A549 (cell line): ENCODE results near the gene SMU1. TPM values are rescaled to one million over a fixed set of nuclear protein-coding genes. Genes with fewer than 3 reads are reported as not detected.

ENCODE experiments used
- ATAC-seq, 2 experiments: fragments of 200-7000 bp in 1 of 2; fragments of >200 bp in 1 of 2; cut with Nextera tagmentation in 1 of 2; cut with Tn5 transposase in 1 of 2; 3 replicates each; pipeline versions ENCODE4 v1.8.0 to v1.9.1; 2018 to 2020; ENCODE audit warnings: mild to moderate bottlenecking in 1 of 2, moderate library complexity in 1 of 2
- CTCF ChIA-PET: fragments of 300-600 bp; sonication (Branson Sonifier 250); formaldehyde crosslinking; extraction: SDS; loops from one replicate; lab custom pipeline; 2021; ENCODE audit warnings: antibody characterized with exemption, inconsistent platforms; lab: Yijun Ruan, JAX
- POLR2A ChIA-PET: fragments of 350-600 bp; formaldehyde crosslinking; extraction: SDS; loops from one replicate; lab custom pipeline; 2021; ENCODE audit warnings: antibody characterized with exemption, inconsistent platforms; lab: Yijun Ruan, JAX
- DNase-seq, 2 experiments: peaks; one replicate each; pipeline versions ENCODE4 v3.0.0 to v3.0.0-alpha.2; 2011 to 2016; ENCODE audit warnings: low read depth in 1 of 2, low spot score in 1 of 2
- FAIRE-seq: peaks from 2 replicates; lab custom pipeline; 2011; peaks lifted over from hg19 to GRCh38; lab: Jason Lieb, UNC
- H3K27ac ChIP-seq, 2 experiments: fragments of >200 bp; sonication (Bioruptor Twin); formaldehyde crosslinking; 3 replicates each; pipeline ENCODE4 v1.5.1; 2016 to 2017
- H3K4me1 ChIP-seq: fragments of >200 bp; sonication (Bioruptor Twin); formaldehyde crosslinking; 3 replicates; pipeline ENCODE4 v1.6.1; 2016
- H3K4me2 ChIP-seq: fragments of >200 bp; sonication (Bioruptor Twin); formaldehyde crosslinking; 3 replicates; pipeline ENCODE4 v1.6.1; 2016
- H3K4me3 ChIP-seq: fragments of >200 bp; sonication (Bioruptor Twin); formaldehyde crosslinking; 3 replicates; pipeline ENCODE4 v1.5.1; 2016
- H3K9me3 ChIP-seq: fragments of >200 bp; sonication (Bioruptor Twin); formaldehyde crosslinking; 3 replicates; pipeline ENCODE4 v1.6.1; 2016
- CBX8 ChIP-seq: fragments of 200-600 bp; sonication (generic); IDR thresholded peaks from 2 replicates; pipeline ENCODE4 v1.6.1; 2016
- ESRRA ChIP-seq: fragments of 150-350 bp; IDR thresholded peaks from 2 replicates; pipeline ENCODE4 v1.6.1; 2014; ENCODE audit warnings: mild to moderate bottlenecking, low read length, borderline replicate concordance
- HOXB13 ChIP-seq: fragments of 250-450 bp; sonication (Bioruptor Pico); IDR thresholded peaks from 2 replicates; pipeline ENCODE4 v1.5.0; 2020; ENCODE audit warnings: low read depth, mild to moderate bottlenecking, moderate library complexity
- JUNB ChIP-seq: fragments of >200 bp; sonication (Bioruptor Twin); formaldehyde crosslinking; IDR thresholded peaks from 2 replicates; pipeline ENCODE4 v1.6.1; 2016
- KDM1A ChIP-seq: fragments of 200-600 bp; sonication (generic); IDR thresholded peaks from 2 replicates; pipeline ENCODE4 v1.6.1; 2016; ENCODE audit warnings: low read depth, mild to moderate bottlenecking
- MAFK ChIP-seq: fragments of 450-650 bp; IDR thresholded peaks from 2 replicates; pipeline ENCODE4 v1.6.1; 2014; ENCODE audit not compliant: partially characterized antibody
- MAZ ChIP-seq: fragments of 150-350 bp; IDR thresholded peaks from 2 replicates; pipeline ENCODE4 v1.6.1; 2014; ENCODE audit warnings: antibody characterized with exemption, low read depth, low read length, borderline replicate concordance
- NR3C1 ChIP-seq: fragments of >200 bp; sonication (Bioruptor Twin); formaldehyde crosslinking; IDR thresholded peaks from 3 replicates; pipeline ENCODE4 v1.6.1; 2017
- PHF8 ChIP-seq: fragments of 200-600 bp; sonication (generic); IDR thresholded peaks from 2 replicates; pipeline ENCODE4 v1.6.1; 2016; ENCODE audit warnings: low read depth, mild to moderate bottlenecking, antibody characterized with exemption, moderate library complexity, borderline replicate concordance
- RFX5 ChIP-seq: fragments of 450-650 bp; IDR thresholded peaks from 2 replicates; pipeline ENCODE4 v1.7.1; 2014; ENCODE audit warnings: antibody characterized with exemption, mild to moderate bottlenecking, moderate library complexity
- SMC3 ChIP-seq: fragments of >200 bp; sonication (Bioruptor Twin); formaldehyde crosslinking; IDR thresholded peaks from 3 replicates; pipeline ENCODE4 v1.6.1; 2018; ENCODE audit warnings: inconsistent platforms
- SREBF2 ChIP-seq: fragments of 450-650 bp; IDR thresholded peaks from 2 replicates; pipeline ENCODE4 v1.6.1; 2014; ENCODE audit warnings: mild to moderate bottlenecking, moderate library complexity
- TFCP2L1 ChIP-seq: fragments of 250-450 bp; sonication (Bioruptor Pico); IDR thresholded peaks from 2 replicates; pipeline ENCODE4 v1.5.0; 2021; ENCODE audit warnings: mild to moderate bottlenecking
- ZC3H11A ChIP-seq: fragments of 450-650 bp; IDR thresholded peaks from 2 replicates; pipeline ENCODE4 v1.6.1; 2014; ENCODE audit warnings: antibody characterized with exemption, mild to moderate bottlenecking
- ZFP36 ChIP-seq: fragments of 450-650 bp; IDR thresholded peaks from 2 replicates; pipeline ENCODE4 v1.6.1; 2014; ENCODE audit warnings: borderline replicate concordance; ENCODE audit not compliant: partially characterized antibody
- WGBS: methylation state at CpG from one replicate; pipeline ENCODE4 v1.1.6; 2017; ENCODE audit errors: missing lambda C conversion rate; 5-methylcytosine and 5-hydroxymethylcytosine counted together
- polyA plus RNA-seq, 4 experiments: library from polyadenylated mRNA; depleted of rRNA in 3 of 4; stranded (reverse); fragments of >200 nt; fragmentation: RNase III in 1 of 4; extraction: RNeasy Plus Mini Kit Qiagen cat#74134 plus additional on column Dnase treatment in 1 of 4; gene quantifications; 2 replicates in 3 of 4; 3 replicates in 1 of 4; pipeline ENCODE4 v1.2.3, GENCODE V29; 2011 to 2017
- TF ChIP-seq, protein P1 (sequence below): fragments of 150-350 bp; IDR thresholded peaks from 2 replicates; pipeline ENCODE4 v1.6.1; 2014; ENCODE audit warnings: low read depth, mild to moderate bottlenecking, low read length
- TF ChIP-seq, protein P2 (sequence below): IDR thresholded peaks from 2 replicates; pipeline ENCODE4 v1.6.1; 2012
- TF ChIP-seq, protein P3 (sequence below): fragments of >200 bp; sonication (Bioruptor Twin); formaldehyde crosslinking; IDR thresholded peaks from 3 replicates; pipeline ENCODE4 v1.6.1; 2016
- TF ChIP-seq, protein P4 (sequence below): fragments of 450-650 bp; IDR thresholded peaks from 2 replicates; pipeline ENCODE4 v1.6.1; 2014; ENCODE audit warnings: antibody characterized with exemption

The SMU1 gene
- polyA plus RNA-seq, 2 of the 4 experiments (the other 2 are of a cell fraction): 25.0 to 26.0 TPM

DNA sequence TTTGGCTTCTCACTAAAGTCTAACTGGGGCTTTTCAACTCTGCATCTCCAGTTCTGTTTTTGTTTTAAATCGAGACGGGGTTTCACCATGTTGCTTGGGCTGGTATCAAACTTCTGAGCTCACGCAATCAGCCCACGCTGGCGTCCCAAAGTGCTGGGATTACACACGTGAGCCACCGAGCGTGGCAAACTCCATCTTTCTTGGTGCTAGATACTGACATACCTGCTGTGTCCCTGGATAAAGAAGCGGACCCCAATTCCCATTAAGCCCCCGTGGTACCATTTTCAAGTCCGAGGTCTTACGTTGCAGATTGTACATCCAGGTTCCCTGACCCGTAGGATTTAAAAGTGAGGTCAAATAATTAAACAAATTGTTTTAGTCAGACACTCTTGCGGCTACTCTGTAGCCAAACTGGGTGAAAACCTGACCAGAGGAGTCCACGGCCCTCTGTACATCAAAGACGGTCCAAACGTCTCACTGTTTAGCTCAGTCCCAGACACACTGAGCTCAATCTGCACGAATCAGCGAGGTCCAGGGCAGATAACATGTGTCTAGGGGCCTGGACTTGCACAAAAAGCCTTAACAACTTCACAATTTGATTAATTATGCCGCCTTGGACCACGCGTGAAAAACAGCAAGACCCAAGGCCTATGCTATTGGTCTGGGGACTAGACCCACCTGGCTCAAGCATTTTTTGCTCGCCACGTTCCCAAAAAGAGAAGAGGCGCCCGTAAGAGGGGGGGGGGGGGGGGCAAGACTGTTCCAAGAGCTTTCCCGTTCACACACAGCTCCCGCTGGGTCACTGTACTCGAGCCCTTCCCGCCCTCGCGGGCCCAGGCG is 52.1 kb downstream of the SMU1 start:
- H3K27ac ChIP-seq: peak overlapping the region; percentile 99
- ChIA-PET POLR2A (interaction anchor here (0.6 to 2.8 kb wide), 48 partner anchors 8 to 645 kb away, joined by 3 to 58 read pairs (median 4); partner anchors contain the start of genes APTX, B4GALT1, NDUFB6 and NFX1), CTCF (interaction anchor here (0.8 to 7.1 kb wide), 4 partner anchors 11 to 17 kb away, joined by 3 to 59 read pairs (median 4); no protein-coding TSS in a partner anchor)
- DNase-seq: peak in 1 of 2 experiments; percentile 35
- FAIRE-seq: no peak
- 6% methylated on average over 26 of the region's 33 CpGs for WGBS
- H3K4me1 ChIP-seq: peaks cover 51% of the 10 kb centered on the region
- ATAC-seq: peak; percentile 71 to 72
- peak overlapping the region; percentile 94 for H3K4me2 ChIP-seq
- no peaks in the 10 kb centered on the region for H3K9me3 ChIP-seq
- peak overlapping the region; percentile 98 for H3K4me3 ChIP-seq
- TF ChIP-seq, protein P1, sequence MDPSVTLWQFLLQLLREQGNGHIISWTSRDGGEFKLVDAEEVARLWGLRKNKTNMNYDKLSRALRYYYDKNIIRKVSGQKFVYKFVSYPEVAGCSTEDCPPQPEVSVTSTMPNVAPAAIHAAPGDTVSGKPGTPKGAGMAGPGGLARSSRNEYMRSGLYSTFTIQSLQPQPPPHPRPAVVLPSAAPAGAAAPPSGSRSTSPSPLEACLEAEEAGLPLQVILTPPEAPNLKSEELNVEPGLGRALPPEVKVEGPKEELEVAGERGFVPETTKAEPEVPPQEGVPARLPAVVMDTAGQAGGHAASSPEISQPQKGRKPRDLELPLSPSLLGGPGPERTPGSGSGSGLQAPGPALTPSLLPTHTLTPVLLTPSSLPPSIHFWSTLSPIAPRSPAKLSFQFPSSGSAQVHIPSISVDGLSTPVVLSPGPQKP: no peak
- TF ChIP-seq ESRRA (no peak), SMC3 (no peak), TFCP2L1 (CRISPR knock-in tag) (0 out of 2 replicates have a peak, but pooled peaks have one; percentile 21), MAZ (no peak), HOXB13 (CRISPR knock-in tag) (peak; percentile 25; the same call in 1 of the 2 replicates)
- TF ChIP-seq, protein P2, sequence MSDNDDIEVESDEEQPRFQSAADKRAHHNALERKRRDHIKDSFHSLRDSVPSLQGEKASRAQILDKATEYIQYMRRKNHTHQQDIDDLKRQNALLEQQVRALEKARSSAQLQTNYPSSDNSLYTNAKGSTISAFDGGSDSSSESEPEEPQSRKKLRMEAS: peak; percentile 26; the same call in 1 of the 2 replicates
- TF ChIP-seq, protein P3, sequence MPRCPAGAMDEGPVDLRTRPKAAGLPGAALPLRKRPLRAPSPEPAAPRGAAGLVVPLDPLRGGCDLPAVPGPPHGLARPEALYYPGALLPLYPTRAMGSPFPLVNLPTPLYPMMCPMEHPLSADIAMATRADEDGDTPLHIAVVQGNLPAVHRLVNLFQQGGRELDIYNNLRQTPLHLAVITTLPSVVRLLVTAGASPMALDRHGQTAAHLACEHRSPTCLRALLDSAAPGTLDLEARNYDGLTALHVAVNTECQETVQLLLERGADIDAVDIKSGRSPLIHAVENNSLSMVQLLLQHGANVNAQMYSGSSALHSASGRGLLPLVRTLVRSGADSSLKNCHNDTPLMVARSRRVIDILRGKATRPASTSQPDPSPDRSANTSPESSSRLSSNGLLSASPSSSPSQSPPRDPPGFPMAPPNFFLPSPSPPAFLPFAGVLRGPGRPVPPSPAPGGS: no peak; the same call in 2 of the 3 replicates
- TF ChIP-seq, all 56 proteins: peak for 3

DNA sequence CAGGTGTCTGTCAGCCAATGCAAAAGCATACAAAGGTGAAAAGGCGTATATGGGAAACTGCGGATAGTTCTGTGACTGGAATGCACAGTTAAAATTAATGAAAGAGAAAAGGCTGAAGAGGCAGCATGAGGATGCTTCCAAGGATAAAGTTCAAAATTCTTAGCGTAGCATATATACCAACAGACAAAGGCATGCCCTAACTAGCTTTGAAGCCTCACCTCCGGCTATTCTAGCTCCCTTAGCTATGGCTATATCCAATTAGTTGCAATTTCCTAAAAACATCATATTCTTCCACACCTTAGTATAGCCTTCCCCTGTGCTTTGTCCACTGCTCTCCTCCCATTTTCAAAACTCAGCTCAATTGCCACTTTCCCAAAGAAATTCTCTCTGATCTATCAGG is 52.8 kb downstream of the SMU1 start:
- H3K9me3 ChIP-seq: no peaks in the 10 kb centered on the region
- DNase-seq: no peak
- ChIA-PET CTCF (interaction anchor here (0.6 to 7.1 kb wide), 3 partner anchors 11 to 611 kb away, joined by 4 to 59 read pairs (median 5); no protein-coding TSS in a partner anchor), POLR2A (interaction anchor here (2.2 kb wide), 1 partner anchor 10 kb away, joined by 41 read pairs; no protein-coding TSS in a partner anchor)
- peak overlapping the region; percentile 98 for H3K4me3 ChIP-seq
- no peak for TF ChIP-seq ESRRA
- no peak for TF ChIP-seq NR3C1
- no peak for TF ChIP-seq TFCP2L1 (CRISPR knock-in tag)
- TF ChIP-seq ZC3H11A: no peak
- no peak for TF ChIP-seq PHF8
- no peak for TF ChIP-seq CBX8
- no peak for TF ChIP-seq ZFP36
- TF ChIP-seq, protein P4, sequence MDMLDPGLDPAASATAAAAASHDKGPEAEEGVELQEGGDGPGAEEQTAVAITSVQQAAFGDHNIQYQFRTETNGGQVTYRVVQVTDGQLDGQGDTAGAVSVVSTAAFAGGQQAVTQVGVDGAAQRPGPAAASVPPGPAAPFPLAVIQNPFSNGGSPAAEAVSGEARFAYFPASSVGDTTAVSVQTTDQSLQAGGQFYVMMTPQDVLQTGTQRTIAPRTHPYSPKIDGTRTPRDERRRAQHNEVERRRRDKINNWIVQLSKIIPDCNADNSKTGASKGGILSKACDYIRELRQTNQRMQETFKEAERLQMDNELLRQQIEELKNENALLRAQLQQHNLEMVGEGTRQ: no peak
- no peak for TF ChIP-seq KDM1A
- TF ChIP-seq SREBF2: no peak
- TF ChIP-seq MAFK: no peak
- TF ChIP-seq, protein P1: no peak
- no peak for TF ChIP-seq JUNB
- TF ChIP-seq RFX5: no peak
- no peak for FAIRE-seq
- peaks cover 44% of the 10 kb centered on the region for H3K4me1 ChIP-seq
- WGBS: 89% methylated on average over 4 of the region's 4 CpGs
- ATAC-seq: no peak
- H3K4me2 ChIP-seq: peak overlapping the region; percentile 94
- H3K27ac ChIP-seq: peak overlapping the region; percentile 99
